T-cell (primary cell): ENCODE results near the gene LAMC1. TPM values are rescaled to one million over a fixed set of nuclear protein-coding genes. Genes with fewer than 3 reads are reported as not detected.

Experiments used
- ATAC-seq, 4 experiments: fragments of 200-7000 bp in 3 of 4; fragments of 150-1000 bp in 1 of 4; cut with Tn5 transposase; replicated peaks in 1 of 4; 1 replicate in 3 of 4; 2 replicates in 1 of 4; pipeline ENCODE4 v1.10.0; 2021; ENCODE audit warnings: moderate library complexity in 3 of 4, mild to moderate bottlenecking in 2 of 4, moderate number of reproducible peaks in 1 of 4
- CTCF ChIA-PET, 2 donors: fragments of 300-600 bp; sonication (Branson Sonifier 250); formaldehyde crosslinking; loops; one replicate each; lab custom pipeline; 2022; ENCODE audit warnings: antibody characterized with exemption in 2 of 2; lab: Charles Lee
- POLR2A ChIA-PET, 2 donors: fragments of 300-600 bp; sonication (Branson Sonifier 250); formaldehyde crosslinking; loops; one replicate each; lab custom pipeline; 2022; ENCODE audit warnings: antibody characterized with exemption in 2 of 2; lab: Charles Lee
- DNase-seq, 35 experiments: peaks; one replicate each; pipeline versions ENCODE4 v3.0.0 to v3.0.0-alpha.2; 2013 to 2023
- H3K27ac ChIP-seq: one replicate; pipeline ENCODE4 v1.5.1; 2013; ENCODE audit warnings: low read length
- H3K27me3 ChIP-seq, 2 experiments: replicated peaks in 1 of 2; 1 replicate in 1 of 2; 2 replicates in 1 of 2; pipeline versions ENCODE4 v1.6.1 to v1.7.0; 2013; ENCODE audit warnings: low read length in 1 of 2, mixed read lengths in 1 of 2; ENCODE audit not compliant: control insufficient read depth in 2 of 2, insufficient read depth in 2 of 2; ENCODE audit errors: extremely low read depth in 1 of 2
- H3K36me3 ChIP-seq, 2 donors: 1 replicate in 1 of 2; 2 replicates in 1 of 2; pipeline versions ENCODE4 v1.6.1 to v1.7.0; 2013; ENCODE audit warnings: low read length in 1 of 2; ENCODE audit not compliant: control insufficient read depth in 2 of 2, insufficient read depth in 1 of 2; ENCODE audit errors: extremely low read depth in 1 of 2
- H3K4me1 ChIP-seq, 2 experiments: 1 replicate in 1 of 2; 2 replicates in 1 of 2; pipeline versions ENCODE4 v1.6.1 to v1.7.0; 2013; ENCODE audit warnings: low read length in 2 of 2, mixed read lengths in 1 of 2; ENCODE audit not compliant: insufficient read depth in 2 of 2, control insufficient read depth in 1 of 2; ENCODE audit errors: extremely low read depth in 1 of 2
- H3K4me3 ChIP-seq, 2 donors: 1 replicate in 1 of 2; 2 replicates in 1 of 2; pipeline versions ENCODE4 v1.5.1 to v1.7.0; 2013; ENCODE audit warnings: mild to moderate bottlenecking in 2 of 2, low read length in 1 of 2, moderate library complexity in 1 of 2; ENCODE audit not compliant: control insufficient read depth in 1 of 2; ENCODE audit errors: extremely low read depth in 1 of 2
- H3K9me3 ChIP-seq: 2 replicates; pipeline ENCODE4 v1.7.0; 2013
- H3K27ac Mint-ChIP-seq, 2 donors: one replicate each; pipeline ENCODE4 v1.8.0; 2020 to 2021; ENCODE audit warnings: mild to moderate bottlenecking in 2 of 2, mixed read lengths in 2 of 2
- H3K27me3 Mint-ChIP-seq, 2 donors: one replicate each; pipeline ENCODE4 v1.8.0; 2021 to 2022; ENCODE audit warnings: mixed read lengths in 2 of 2
- H3K36me3 Mint-ChIP-seq: one replicate; pipeline ENCODE4 v1.8.0; 2021; ENCODE audit warnings: mixed read lengths
- H3K4me1 Mint-ChIP-seq, 3 donors: one replicate each; pipeline ENCODE4 v1.8.0; 2020 to 2022; ENCODE audit warnings: mixed read lengths in 3 of 3, mild to moderate bottlenecking in 1 of 3
- H3K4me3 Mint-ChIP-seq, 3 donors: one replicate each; pipeline ENCODE4 v1.8.0; 2020 to 2022; ENCODE audit warnings: mild to moderate bottlenecking in 3 of 3, mixed read lengths in 3 of 3, moderate library complexity in 3 of 3
- H3K9me3 Mint-ChIP-seq, 3 donors: one replicate each; pipeline ENCODE4 v1.8.0; 2020 to 2022; ENCODE audit warnings: mixed read lengths in 3 of 3
- WGBS: methylation state at CpG from one replicate; pipeline ENCODE4 v1.1.5; 2013; ENCODE audit warnings: missing lambda C conversion rate; ENCODE audit not compliant: insufficient coverage; 5-methylcytosine and 5-hydroxymethylcytosine counted together
- total RNA-seq, 35 experiments: library from RNA in 6 of 35; stranded (reverse) in 6 of 35; fragments of 120-200 nt in 1 of 35; gene quantifications; one replicate each; pipeline versions ENCODE4 v1.2.1 to v1.2.4 and lab custom pipeline; 2013 to 2026

Gene LAMC1
- total RNA-seq, 5 donors from 2014 or later (not counting 1 experiment from before 2014, with no cell fraction given) = 0.30 to 3.1 (median 2.1) TPM

DNA sequence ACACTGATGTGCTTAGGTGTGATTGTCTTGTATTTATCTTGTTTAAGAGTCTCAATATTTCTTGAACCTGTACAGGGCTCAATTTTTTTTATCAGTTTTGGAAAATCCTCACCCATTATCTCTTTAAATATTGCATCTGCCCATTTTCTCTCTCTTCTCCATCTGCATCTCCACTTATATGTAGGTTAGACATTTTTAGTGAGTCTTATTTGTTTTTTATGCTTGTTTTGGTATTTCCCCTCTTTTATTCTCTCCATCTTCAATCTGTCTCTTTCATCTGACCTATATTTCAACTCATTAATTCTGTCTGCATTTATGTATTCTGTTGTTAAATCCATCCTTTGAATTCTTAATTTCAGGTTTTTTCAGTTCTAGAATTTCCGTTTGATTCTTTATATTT is 37.3 kb upstream of the LAMC1 start:
- H3K4me1 Mint-ChIP-seq = no peaks in the 10 kb centered on the region
- ChIA-PET POLR2A (interaction anchor here in 1 of 2 donors (0.8 kb wide), 1 partner anchor 848 kb away, joined by 5 read pairs; no protein-coding TSS in a partner anchor), CTCF (no interaction called here)
- Histone ChIP-seq H3K36me3 (no peaks in the 10 kb centered on the region), H3K4me3 (no peak overlapping the region), H3K9me3 (no peaks in the 10 kb centered on the region), H3K27ac (no peak overlapping the region), H3K4me1 (no peaks in the 10 kb centered on the region), H3K27me3 (peaks cover 0 to 7% of the 10 kb centered on the region in 2 experiments)
- DNase-seq (no peak), ATAC-seq (no peak)
- no peak overlapping the region for H3K4me3 Mint-ChIP-seq
- no peaks in the 10 kb centered on the region for H3K36me3 Mint-ChIP-seq
- peaks cover 24% of the 10 kb centered on the region in 2 donors for H3K27me3 Mint-ChIP-seq
- no peak overlapping the region for H3K27ac Mint-ChIP-seq
- H3K9me3 Mint-ChIP-seq = no peaks in the 10 kb centered on the region
- no CpG with 5 or more reads among the region's 1 CpG for WGBS

DNA sequence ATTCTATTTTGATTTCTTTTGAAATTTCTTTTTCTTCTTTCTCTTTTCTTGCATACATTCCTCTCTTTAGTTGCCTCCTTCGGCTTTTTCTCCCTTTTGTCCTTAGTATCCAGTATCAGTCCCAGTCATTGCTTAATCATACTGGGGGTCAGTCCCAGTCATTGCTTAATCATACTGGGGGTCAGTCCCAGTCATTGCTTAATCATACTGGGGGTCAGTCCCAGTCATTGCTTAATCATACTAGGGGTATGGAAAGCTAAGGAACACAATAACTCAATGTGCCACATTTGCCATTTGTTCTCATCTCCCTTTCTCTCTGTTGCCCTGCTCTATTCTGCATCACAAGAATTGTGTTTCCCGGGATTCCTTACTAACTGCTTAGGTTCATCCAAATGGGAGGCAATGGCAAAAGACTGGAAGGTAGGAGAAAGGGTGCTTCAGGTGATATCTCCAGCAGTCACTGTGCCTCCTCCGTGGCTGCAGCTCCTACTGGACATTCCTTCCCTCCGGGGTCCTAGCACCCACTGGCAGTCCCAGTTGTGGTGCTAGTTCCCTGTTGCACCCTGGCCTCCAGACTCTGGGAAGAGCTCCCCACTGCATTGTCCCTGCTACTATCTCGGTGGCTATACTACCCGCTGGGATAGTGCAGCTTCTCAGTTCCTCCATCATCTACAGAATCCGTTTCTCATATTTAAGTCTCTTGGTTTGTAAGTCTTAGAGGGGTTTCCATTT is 32.6 kb upstream of the LAMC1 start:
- Mint-ChIP-seq H3K4me3 (no peak overlapping the region), H3K36me3 (no peaks in the 10 kb centered on the region), H3K27me3 (peaks cover 21 to 32% of the 10 kb centered on the region in 2 donors), H3K27ac (no peak overlapping the region), H3K4me1 (no peaks in the 10 kb centered on the region), H3K9me3 (no peaks in the 10 kb centered on the region)
- ATAC-seq (no peak), DNase-seq (no peak)
- peaks cover 0 to 3% of the 10 kb centered on the region in 2 experiments for H3K27me3 ChIP-seq
- ChIA-PET CTCF (no interaction called here), POLR2A (no interaction called here)
- no peaks in the 10 kb centered on the region for H3K4me1 ChIP-seq
- H3K36me3 ChIP-seq = no peaks in the 10 kb centered on the region
- H3K4me3 ChIP-seq = no peak overlapping the region
- H3K27ac ChIP-seq = no peak overlapping the region
- 90% methylated on average over 3 of the region's 7 CpGs for WGBS
- H3K9me3 ChIP-seq = no peaks in the 10 kb centered on the region

DNA sequence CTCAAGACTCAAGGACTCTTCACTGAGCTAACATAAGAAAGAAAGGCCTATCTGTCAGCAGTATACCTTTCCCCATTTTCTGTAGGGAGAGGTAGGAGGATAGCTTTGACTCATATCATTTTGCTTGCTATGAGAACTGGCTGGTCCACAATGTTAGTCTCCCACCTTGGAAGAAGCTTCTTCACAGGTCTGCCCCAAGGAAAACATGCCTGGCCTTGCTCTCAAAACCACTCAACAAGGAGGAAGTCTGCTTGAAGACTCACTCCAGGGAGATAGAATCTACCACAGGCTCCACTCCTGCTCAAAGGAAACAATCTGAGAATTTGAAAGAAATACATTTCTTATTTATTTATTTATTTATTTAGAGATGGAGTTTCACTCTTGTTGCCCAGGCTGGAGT is 29.5 kb upstream of the LAMC1 start:
- ChIA-PET POLR2A (no interaction called here), CTCF (no interaction called here)
- H3K4me3 ChIP-seq = no peak overlapping the region
- no peaks in the 10 kb centered on the region for H3K9me3 ChIP-seq
- Mint-ChIP-seq H3K27me3 (peaks cover 20 to 46% of the 10 kb centered on the region in 2 donors), H3K27ac (no peak overlapping the region), H3K9me3 (no peaks in the 10 kb centered on the region), H3K4me1 (no peaks in the 10 kb centered on the region), H3K4me3 (no peak overlapping the region), H3K36me3 (no peaks in the 10 kb centered on the region)
- H3K27ac ChIP-seq = no peak overlapping the region
- no peak for DNase-seq
- H3K36me3 ChIP-seq = no peaks in the 10 kb centered on the region
- H3K4me1 ChIP-seq = no peaks in the 10 kb centered on the region
- no peak for ATAC-seq
- H3K27me3 ChIP-seq = peaks cover 0 to 6% of the 10 kb centered on the region in 2 experiments

DNA sequence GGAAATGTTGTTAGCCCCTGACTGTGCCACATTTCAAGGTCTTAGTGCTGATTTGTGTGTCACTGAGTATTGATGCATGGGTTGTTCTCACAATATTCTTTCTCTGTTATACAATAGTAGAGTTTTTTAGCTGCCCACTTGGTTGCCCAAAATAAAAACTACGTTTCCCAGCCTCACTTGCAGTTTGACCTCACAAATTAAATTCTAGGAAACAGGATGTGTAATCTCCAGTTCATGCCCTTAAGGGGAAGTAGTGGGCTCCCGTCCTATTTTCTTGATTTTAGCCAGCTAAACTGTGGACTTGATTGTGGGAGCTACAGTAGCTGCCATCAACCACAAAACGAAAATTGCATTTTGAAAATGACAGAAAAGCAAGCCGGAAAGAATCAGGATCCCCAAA is 27.3 kb upstream of the LAMC1 start:
- Histone ChIP-seq H3K4me1 (no peaks in the 10 kb centered on the region), H3K27ac (no peak overlapping the region), H3K27me3 (peaks cover 0 to 3% of the 10 kb centered on the region in 2 experiments), H3K36me3 (no peaks in the 10 kb centered on the region), H3K9me3 (no peaks in the 10 kb centered on the region), H3K4me3 (no peak overlapping the region)
- ATAC-seq = no peak
- ChIA-PET POLR2A (interaction anchor here in 1 of 2 donors (0.5 kb wide), 1 partner anchor 9 kb away, joined by 3 read pairs; no protein-coding TSS in a partner anchor), CTCF (no interaction called here)
- DNase-seq = no peak
- Mint-ChIP-seq H3K9me3 (no peaks in the 10 kb centered on the region), H3K27me3 (peaks cover 17 to 46% of the 10 kb centered on the region in 2 donors), H3K4me3 (no peak overlapping the region), H3K4me1 (no peaks in the 10 kb centered on the region), H3K36me3 (no peaks in the 10 kb centered on the region), H3K27ac (no peak overlapping the region)
- WGBS = 17% methylated on average over 1 of the region's 4 CpGs

DNA sequence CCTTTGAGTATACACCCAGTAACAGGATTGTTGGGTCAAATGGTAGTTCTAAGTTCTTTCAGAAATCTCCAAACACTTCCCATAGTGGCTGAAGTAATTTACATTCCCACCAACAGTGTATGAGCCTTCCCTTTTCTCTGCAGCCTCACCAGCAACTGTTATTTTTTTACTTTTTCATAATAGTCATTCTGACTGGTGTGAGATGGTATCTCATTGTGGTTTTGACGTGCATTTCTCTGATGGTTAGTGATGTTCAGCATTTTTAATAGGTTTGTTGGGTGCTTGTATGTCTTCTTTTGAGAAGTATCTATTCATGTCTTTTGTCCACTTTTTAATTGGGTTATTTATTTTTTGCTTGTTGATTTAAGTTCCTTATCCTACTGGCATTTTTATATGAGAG is 26.4 kb upstream of the LAMC1 start:
- Histone ChIP-seq H3K36me3 (no peaks in the 10 kb centered on the region), H3K9me3 (no peaks in the 10 kb centered on the region), H3K4me1 (no peaks in the 10 kb centered on the region), H3K4me3 (no peak overlapping the region), H3K27me3 (peaks cover 2 to 5% of the 10 kb centered on the region in 2 experiments), H3K27ac (no peak overlapping the region)
- POLR2A ChIA-PET = no interaction called here
- Mint-ChIP-seq H3K4me1 (no peaks in the 10 kb centered on the region), H3K36me3 (no peaks in the 10 kb centered on the region), H3K9me3 (no peaks in the 10 kb centered on the region), H3K27ac (no peak overlapping the region), H3K27me3 (peaks cover 22 to 44% of the 10 kb centered on the region in 2 donors), H3K4me3 (no peak overlapping the region)
- DNase-seq = no peak
- no CpG with 5 or more reads among the region's 1 CpG for WGBS
- no peak for ATAC-seq
- CTCF ChIA-PET = no interaction called here

DNA sequence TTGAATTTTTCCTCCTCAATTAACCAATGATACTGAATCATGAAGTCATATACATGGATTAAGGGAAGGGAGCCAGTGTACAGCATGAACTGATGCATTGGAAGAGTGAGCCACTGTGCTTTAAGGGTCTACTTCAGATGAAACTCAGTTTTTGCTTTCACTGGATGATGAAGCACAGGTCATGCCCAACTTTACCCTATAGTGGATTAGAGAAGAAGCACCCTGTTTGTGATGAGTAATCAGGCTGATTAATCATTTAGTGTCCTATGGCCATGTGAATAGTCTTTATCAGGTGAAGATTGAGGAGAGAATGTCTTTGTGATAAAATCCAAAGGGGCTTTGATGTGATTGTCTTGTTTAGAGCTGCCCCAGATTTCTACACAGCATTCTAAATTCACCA is 24.7 kb upstream of the LAMC1 start:
- ChIA-PET CTCF (no interaction called here), POLR2A (no interaction called here)
- H3K9me3 ChIP-seq = no peaks in the 10 kb centered on the region
- H3K36me3 ChIP-seq = no peaks in the 10 kb centered on the region
- ATAC-seq = no peak
- H3K4me1 Mint-ChIP-seq = no peaks in the 10 kb centered on the region
- H3K4me1 ChIP-seq = no peaks in the 10 kb centered on the region
- no peak overlapping the region for H3K4me3 ChIP-seq
- peaks cover 24 to 41% of the 10 kb centered on the region in 2 donors for H3K27me3 Mint-ChIP-seq
- H3K27me3 ChIP-seq = peaks cover 2 to 7% of the 10 kb centered on the region in 2 experiments
- H3K27ac Mint-ChIP-seq = no peak overlapping the region
- DNase-seq = no peak
- H3K9me3 Mint-ChIP-seq = no peaks in the 10 kb centered on the region
- no peaks in the 10 kb centered on the region for H3K36me3 Mint-ChIP-seq
- H3K27ac ChIP-seq = no peak overlapping the region
- no peak overlapping the region for H3K4me3 Mint-ChIP-seq
